GM12878 (cell line): Measurements from ENCODE around the gene CEP68. TPM values are rescaled to one million over a fixed set of nuclear protein-coding genes. Genes with fewer than 3 reads are reported as not detected.
A peak's percentile ranks its signal among the peaks of the same experiment; 100 is the strongest.

Experiments used
- ATAC-seq: fragments of 200-7000 bp; cut with Tn5 transposase; 3 replicates; pipeline ENCODE4 v1.9.1; 2020; ENCODE audit warnings: mild to moderate bottlenecking, moderate library complexity
- BruUV-seq: library from RNA; stranded (reverse); fragments of 400-500 nt; replicated peaks from 2 replicates; lab custom pipeline; 2021; lab: Mats Ljungman, UMichigan
- CTCF ChIA-PET: fragments of 300-600 bp; sonication (Branson Sonifier 250); formaldehyde crosslinking; extraction: SDS; loops from one replicate; lab custom pipeline; 2021; ENCODE audit warnings: inconsistent platforms; lab: Yijun Ruan, JAX
- POLR2A ChIA-PET: fragments of 350-600 bp; formaldehyde crosslinking; extraction: SDS; loops from one replicate; lab custom pipeline; 2021; ENCODE audit warnings: inconsistent platforms; lab: Charles Lee
- RAD21 ChIA-PET: fragments of 300-600 bp; sonication (Branson Sonifier 250); formaldehyde crosslinking; loops from one replicate; lab custom pipeline; 2023; ENCODE audit warnings: antibody characterized with exemption; ENCODE audit not compliant: unreplicated experiment; lab: Charles Lee
- SMC1A ChIA-PET: fragments of 300-600 bp; sonication (Branson Sonifier 250); formaldehyde crosslinking; loops from one replicate; lab custom pipeline; 2023; ENCODE audit not compliant: unreplicated experiment, uncharacterized antibody; lab: Charles Lee
- DNase-seq: peaks from one replicate; pipeline ENCODE4 v3.0.0-alpha.2; 2011; ENCODE audit warnings: low read depth, low spot score
- FAIRE-seq: peaks from 3 replicates; lab custom pipeline; 2011; peaks lifted over from hg19 to GRCh38; lab: Jason Lieb, UNC
- H2AFZ ChIP-seq: 2 replicates; pipeline ENCODE4 v1.6.0; 2011; ENCODE audit warnings: low read depth, low read length, control low read depth; ENCODE audit not compliant: control insufficient read depth
- H3K27ac ChIP-seq: 2 replicates; pipeline ENCODE4 v1.5.1; 2011; ENCODE audit warnings: control low read depth; ENCODE audit not compliant: control insufficient read depth, insufficient read depth
- H3K27me3 ChIP-seq, 2 experiments: replicated peaks in 1 of 2; 2 replicates each; pipeline versions ENCODE4 v1.6.0 to v1.6.1; 2011; ENCODE audit warnings: low read length in 1 of 2; ENCODE audit not compliant: control insufficient read depth in 2 of 2, insufficient read depth in 2 of 2
- H3K36me3 ChIP-seq, 2 experiments: 2 replicates each; pipeline ENCODE4 v1.5.1; 2011; ENCODE audit warnings: low read length in 1 of 2; ENCODE audit not compliant: control insufficient read depth in 2 of 2, insufficient read depth in 2 of 2
- H3K4me1 ChIP-seq: 2 replicates; pipeline ENCODE4 v1.6.1; 2011; ENCODE audit warnings: mild to moderate bottlenecking, low read length, moderate library complexity, mixed read lengths; ENCODE audit not compliant: control insufficient read depth, insufficient read depth
- H3K4me2 ChIP-seq: 2 replicates; pipeline ENCODE4 v1.6.0; 2011; ENCODE audit warnings: control low read depth; ENCODE audit not compliant: control insufficient read depth, insufficient read depth
- H3K4me3 ChIP-seq: fragments of 200-600 bp; sonication (generic); 2 replicates; pipeline ENCODE4 v1.5.1; 2016
- H3K79me2 ChIP-seq: 2 replicates; pipeline ENCODE4 v1.6.0; 2011; ENCODE audit warnings: low read length; ENCODE audit not compliant: control insufficient read depth, insufficient read depth
- H3K9ac ChIP-seq: 2 replicates; pipeline ENCODE4 v1.8.0; 2011; ENCODE audit warnings: low read length, control low read depth, mixed read lengths; ENCODE audit not compliant: control insufficient read depth, insufficient read depth
- H3K9me3 ChIP-seq: replicated peaks from 3 replicates; pipeline ENCODE4 v1.5.1; 2011; ENCODE audit warnings: mild to moderate bottlenecking, low read length; ENCODE audit not compliant: control insufficient read depth, insufficient read depth
- H4K20me1 ChIP-seq: 2 replicates; pipeline ENCODE4 v1.6.0; 2011; ENCODE audit not compliant: control insufficient read depth, insufficient read depth
- BMI1 ChIP-seq: fragments of 450-650 bp; IDR thresholded peaks from 2 replicates; pipeline ENCODE4 v1.6.1; 2016; ENCODE audit warnings: mild to moderate bottlenecking, moderate library complexity, borderline replicate concordance
- GABPA ChIP-seq: IDR thresholded peaks from 2 replicates; pipeline ENCODE4 v1.6.1; 2014; ENCODE audit warnings: antibody characterized with exemption, low read depth, mild to moderate bottlenecking, inconsistent platforms
- MXI1 ChIP-seq: fragments of 150-350 bp; IDR thresholded peaks from 2 replicates; pipeline ENCODE4 v1.6.1; 2011; ENCODE audit warnings: low read depth, mild to moderate bottlenecking, inconsistent platforms, low read length, improper control_type of control experiment
- RAD51 ChIP-seq: fragments of 450-650 bp; IDR thresholded peaks from 2 replicates; pipeline ENCODE4 v1.6.1; 2016; ENCODE audit warnings: moderate library complexity, mild to moderate bottlenecking, inconsistent platforms
- SUZ12 ChIP-seq: fragments of 200-600 bp; sonication (generic); IDR thresholded peaks from one replicate; pipeline ENCODE4 v1.6.1; 2018; ENCODE audit warnings: antibody characterized with exemption, mild to moderate bottlenecking; ENCODE audit not compliant: unreplicated experiment
- YY1 ChIP-seq: IDR thresholded peaks from 2 replicates; pipeline ENCODE4 v1.6.1; 2011; ENCODE audit warnings: low read depth, mild to moderate bottlenecking, low read length
- WGBS: methylation state at CpG from one replicate; pipeline ENCODE4 v1.1.6; 2016; ENCODE audit warnings: low lambda C conversion rate; ENCODE audit not compliant: insufficient replicate concordance, insufficient coverage; ENCODE audit errors: missing lambda C conversion rate; 5-methylcytosine and 5-hydroxymethylcytosine counted together
- in situ Hi-C: fragments of 300-500 bp; cut with MboI; formaldehyde crosslinking; loops from 9 replicates; pipeline ENCODE4 v1.14.3; 2018; ENCODE audit warnings: mixed read lengths
- intact Hi-C: fragments of 100-400 bp; cut with micrococcal nuclease; formaldehyde crosslinking; loops from one replicate; pipeline ENCODE4 v1.14.2; 2022; ENCODE audit not compliant: unreplicated experiment
- polyA plus RNA-seq, 11 experiments: library from polyadenylated mRNA; depleted of rRNA in 4 of 11; unstranded in 6 of 11; stranded (reverse) in 5 of 11; fragments of >200 nt; fragmentation: Nextera tagmentation in 4 of 11; fragmentation: Illumina TruSeq in 1 of 11; extraction: Ambion mirVana in 4 of 11; extraction: Trizol in 1 of 11; gene quantifications; 1 replicate in 1 of 11; 2 replicates in 10 of 11; pipeline versions ENCODE4 v1.2.1 to v1.2.3, GENCODE V29; 2011 to 2016; ENCODE audit warnings: inconsistent platforms in 2 of 11, missing spikeins in 2 of 11, low read depth in 1 of 11
- total RNA-seq, 4 experiments: library from RNA; depleted of rRNA in 3 of 4; stranded (reverse); fragments of >200 nt in 3 of 4; fragmentation: Illumina TruSeq in 1 of 4; extraction: Trizol in 1 of 4; gene quantifications; 2 replicates each; pipeline versions ENCODE4 v1.2.1 to v1.2.3, GENCODE V29; 2013 to 2021

Gene CEP68
- total and polyA plus RNA-seq, 10 of the 15 experiments (the other 5 are each of a cell fraction or from before 2014, with no cell fraction given) = 1.1 to 11.1 (median 7.4) TPM

- TF ChIP-seq RAD51 (peak; percentile 67), MXI1 (no peak)
- ChIA-PET CTCF (interaction anchor here (0.6 to 3.9 kb wide), 7 partner anchors 9 to 318 kb away, joined by 3 to 28 read pairs (median 4); no protein-coding TSS in a partner anchor), SMC1A (interaction anchor here (0.6 to 6.6 kb wide), 7 partner anchors 10 to 102 kb away, joined by 3 to 33 read pairs (median 4); partner anchors contain the start of gene CEP68), POLR2A (interaction anchor here (0.5 to 3.6 kb wide), 15 partner anchors 9 to 470 kb away, joined by 3 to 18 read pairs (median 4); partner anchors contain the start of genes ACTR2 and CEP68), RAD21 (interaction anchor here (0.6 to 3.6 kb wide), 6 partner anchors 11 to 98 kb away, joined by 3 to 37 read pairs (median 10); partner anchors contain the start of genes ACTR2 and CEP68)
- WGBS = 13% methylated on average over 8 of the region's 8 CpGs
- peak overlapping the region; percentile 94 for H3K9ac ChIP-seq
- peaks cover 64% of the 10 kb centered on the region for H3K79me2 ChIP-seq
- peak overlapping the region; percentile 87 for H3K27ac ChIP-seq
- no peak for ATAC-seq
- DNase-seq = no peak
- H4K20me1 ChIP-seq = no peaks in the 10 kb centered on the region; the same call in 1 of the 2 replicates
- intact Hi-C loops = no loop called here
- no peak for FAIRE-seq
- H3K36me3 ChIP-seq = no peaks in the 10 kb centered on the region
- no peaks in the 10 kb centered on the region for H3K9me3 ChIP-seq
- in situ Hi-C loops = no loop called here
- BruUV-seq = no TSS peak
- H3K4me3 ChIP-seq = peak overlapping the region; percentile 93
- H2AFZ ChIP-seq = no peak overlapping the region
- H3K4me1 ChIP-seq = no peaks in the 10 kb centered on the region; the same call in 1 of the 2 replicates
- H3K27me3 ChIP-seq = no peaks in the 10 kb centered on the region
- peak overlapping the region; percentile 28 for H3K4me2 ChIP-seq
Measured at GRCh38 chr2:65128297-65129190, 72.3 kb downstream of the CEP68 start.

GRCh38 chr2:65129286-65129825 is 73.1 kb downstream of the CEP68 start:
- ChIA-PET CTCF (interaction anchor here (0.6 to 3.9 kb wide), 15 partner anchors 10 to 318 kb away, joined by 3 to 28 read pairs (median 4); partner anchors contain the start of gene ACTR2), POLR2A (interaction anchor here (0.6 to 3.6 kb wide), 20 partner anchors 9 to 402 kb away, joined by 3 to 31 read pairs (median 4); partner anchors contain the start of genes ACTR2 and CEP68), RAD21 (interaction anchor here (0.6 to 3.6 kb wide), 16 partner anchors 9 to 307 kb away, joined by 3 to 37 read pairs (median 4); partner anchors contain the start of genes ACTR2 and CEP68), SMC1A (interaction anchor here (1.0 to 6.6 kb wide), 8 partner anchors 16 to 606 kb away, joined by 3 to 33 read pairs (median 4); partner anchors contain the start of gene CEP68)
- in situ Hi-C loops = no loop called here
- Histone ChIP-seq H4K20me1 (no peaks in the 10 kb centered on the region; the same call in 1 of the 2 replicates), H3K4me1 (no peaks in the 10 kb centered on the region), H3K9ac (peak overlapping the region; percentile 94), H3K27ac (peak overlapping the region; percentile 87), H3K4me2 (0 out of 2 replicates have a peak overlapping the region, but pooled peaks have one; percentile 15), H2AFZ (peak overlapping the region; percentile 63), H3K9me3 (no peaks in the 10 kb centered on the region), H3K27me3 (no peaks in the 10 kb centered on the region), H3K36me3 (no peaks in the 10 kb centered on the region), H3K4me3 (peak overlapping the region; percentile 93), H3K79me2 (peaks cover 56% of the 10 kb centered on the region)
- DNase-seq (no peak), ATAC-seq (peak; percentile 43), FAIRE-seq (no peak)
- intact Hi-C loops = no loop called here
- no peak for TF ChIP-seq BMI1
- TF ChIP-seq SUZ12 = no peak
- no peak for TF ChIP-seq YY1
- no peak for TF ChIP-seq GABPA
- BruUV-seq = no TSS peak
- under 1% methylated on average over 15 of the region's 29 CpGs for WGBS
